Measurements from ENCODE around the gene RAD52. TPM values are rescaled to one million over a fixed set of nuclear protein-coding genes. Genes with fewer than 3 reads are reported as not detected.

RAD52 gene
- total RNA-seq, 1 donor = 10.1 TPM

- Histone ChIP-seq H3K79me2 (ENCODE audit: insufficient read depth, low read length) (peaks cover 7% of the 10 kb centered on the region), H3K4me3 (ENCODE audit: insufficient read depth, low read length) (no peak overlapping the region), H4K20me1 (ENCODE audit: insufficient read depth, low read length) (no peaks in the 10 kb centered on the region), H3K9me3 (ENCODE audit: low read depth, low read length) (no peaks in the 10 kb centered on the region), H3K27me3 (ENCODE audit: insufficient read depth, low read length) (no peaks in the 10 kb centered on the region), H3K27ac (ENCODE audit: low read depth, low read length) (no peak overlapping the region), H2AFZ (ENCODE audit: low read length) (no peak overlapping the region), H3K4me1 (ENCODE audit: insufficient read depth, low read length) (no peaks in the 10 kb centered on the region), H3K4me2 (ENCODE audit: insufficient read depth, low read length) (no peak overlapping the region), H3K36me3 (ENCODE audit: insufficient read depth, low read length) (peaks cover 67% of the 10 kb centered on the region)
- no peak for DNase-seq (ENCODE audit: insufficient read length, low spot score, missing footprints)
- no peak for TF ChIP-seq CTCF (IDR thresholded peaks at IDR 0.05; ENCODE audit: extremely low read depth, low read depth, low read length)
Observed at GRCh38 chr12:865614-866013, 83.9 kb downstream of the RAD52 start.

GRCh38 chr12:863285-863684 is 86.2 kb downstream of the RAD52 start:
- no peak for TF ChIP-seq CTCF (IDR thresholded peaks at IDR 0.05; ENCODE audit: extremely low read depth, low read depth, low read length)

GRCh38 chr12:862303-862911 is 87.1 kb downstream of the RAD52 start:
- no peak overlapping the region for H3K4me3 ChIP-seq (ENCODE audit: insufficient read depth, low read length)
- no peak overlapping the region for H3K27ac ChIP-seq (ENCODE audit: low read depth, low read length)
- H3K9me3 ChIP-seq (ENCODE audit: low read depth, low read length) = no peaks in the 10 kb centered on the region
- no peak overlapping the region for H3K4me2 ChIP-seq (ENCODE audit: insufficient read depth, low read length)
- no peaks in the 10 kb centered on the region for H4K20me1 ChIP-seq (ENCODE audit: insufficient read depth, low read length)
- peaks cover 71% of the 10 kb centered on the region for H3K36me3 ChIP-seq (ENCODE audit: insufficient read depth, low read length)
- H3K27me3 ChIP-seq (ENCODE audit: insufficient read depth, low read length) = no peaks in the 10 kb centered on the region
- H2AFZ ChIP-seq (ENCODE audit: low read length) = no peak overlapping the region
- DNase-seq (ENCODE audit: insufficient read length, low spot score, missing footprints) = no peak
- peaks cover 16% of the 10 kb centered on the region for H3K79me2 ChIP-seq (ENCODE audit: insufficient read depth, low read length)
- TF ChIP-seq CTCF (IDR thresholded peaks at IDR 0.05; ENCODE audit: extremely low read depth, low read depth, low read length) = no peak
- H3K4me1 ChIP-seq (ENCODE audit: insufficient read depth, low read length) = peaks cover 8% of the 10 kb centered on the region

More at GRCh38 chr12:863285-863684, 86.2 kb downstream of the RAD52 start:
- Histone ChIP-seq H2AFZ (ENCODE audit: low read length) (no peak overlapping the region), H3K4me2 (ENCODE audit: insufficient read depth, low read length) (no peak overlapping the region), H3K27ac (ENCODE audit: low read depth, low read length) (no peak overlapping the region), H3K9me3 (ENCODE audit: low read depth, low read length) (no peaks in the 10 kb centered on the region), H4K20me1 (ENCODE audit: insufficient read depth, low read length) (no peaks in the 10 kb centered on the region), H3K79me2 (ENCODE audit: insufficient read depth, low read length) (peaks cover 15% of the 10 kb centered on the region), H3K27me3 (ENCODE audit: insufficient read depth, low read length) (no peaks in the 10 kb centered on the region), H3K4me1 (ENCODE audit: insufficient read depth, low read length) (no peaks in the 10 kb centered on the region), H3K36me3 (ENCODE audit: insufficient read depth, low read length) (peaks cover 75% of the 10 kb centered on the region), H3K4me3 (ENCODE audit: insufficient read depth, low read length) (no peak overlapping the region)
- no peak for DNase-seq (ENCODE audit: insufficient read length, low spot score, missing footprints)

Other genes with a start within 250 kb of the RAD52 start
- gene WNK1, start 197.1 kb downstream of the RAD52 start, total RNA-seq = 110 and 127 TPM in 2 replicates
- 36.2 and 40.7 TPM in 2 replicates for gene ERC1, start 41.5 kb upstream of the RAD52 start, total RNA-seq